Body of pancreas (tissue), 4 donors: Measurements from ENCODE around the gene NUP210L. TPM values are rescaled to one million over a fixed set of nuclear protein-coding genes. Genes with fewer than 3 reads are reported as not detected.
"Not testable (repeated sequence)": the region's sequence is repeated elsewhere in the genome, so short reads cannot be mapped to it uniquely, and the experiment has no call there.

Experiments used
- ATAC-seq: fragments of 150-250 bp; one replicate; pipeline ENCODE4 v1.9.1; 2016
- DNase-seq, 4 donors: peaks; one replicate each; pipeline ENCODE4 v3.0.0-alpha.2; 2019
- H3K27ac ChIP-seq, 4 donors: fragments of 200-600 bp; sonication (generic); 1 replicate in 3 of 4; 2 replicates in 1 of 4; pipeline versions ENCODE4 v1.5.1 to v1.6.1; 2016 to 2019; ENCODE audit warnings: mild to moderate bottlenecking in 1 of 4, mixed read lengths in 1 of 4, moderate library complexity in 1 of 4
- H3K27me3 ChIP-seq, 2 donors: fragments of 200-600 bp; sonication (generic); one replicate each; pipeline ENCODE4 v1.6.0; 2016; ENCODE audit warnings: mild to moderate bottlenecking in 1 of 2
- H3K36me3 ChIP-seq, 2 donors: fragments of 200-600 bp; sonication (generic); replicated peaks in 1 of 2; 2 replicates each; pipeline ENCODE4 v1.5.1; 2016; ENCODE audit warnings: low read depth in 2 of 2; ENCODE audit not compliant: insufficient read depth in 1 of 2
- H3K4me1 ChIP-seq: fragments of 200-600 bp; sonication (generic); one replicate; pipeline ENCODE4 v1.6.0; 2016
- H3K4me3 ChIP-seq, 2 donors: fragments of 200-600 bp; sonication (generic); 1 replicate in 1 of 2; 2 replicates in 1 of 2; pipeline ENCODE4 v1.5.1; 2016 to 2019
- H3K9me3 ChIP-seq, 3 donors: fragments of 200-600 bp; sonication (generic); 1 replicate in 2 of 3; 2 replicates in 1 of 3; pipeline ENCODE4 v1.5.1; 2016
- CTCF ChIP-seq, 7 experiments: fragments of 450-650 bp in 4 of 7; fragments of 200-600 bp in 3 of 7; sonication (generic) in 3 of 7; IDR thresholded peaks; one replicate each; pipeline ENCODE4 v1.5.1; 2016 to 2019; ENCODE audit warnings: antibody characterized with exemption in 7 of 7
- POLR2A ChIP-seq, 3 donors: fragments of 450-650 bp; IDR thresholded peaks; one replicate each; pipeline ENCODE4 v1.6.1; 2016; ENCODE audit warnings: antibody characterized with exemption in 3 of 3, mild to moderate bottlenecking in 2 of 3
- WGBS, 2 donors: methylation state at CpG; one replicate each; pipeline ENCODE4 v1.1.5; 2017; 5-methylcytosine and 5-hydroxymethylcytosine counted together
- intact Hi-C: fragments of 100-400 bp; cut with DNase I; formaldehyde crosslinking; loops from one replicate; pipeline ENCODE4 v1.15.1; 2023
- total RNA-seq, 2 donors: library from RNA; depleted of rRNA; stranded (reverse); fragments of >200 nt; gene quantifications; one replicate each; pipeline ENCODE4 v1.1.0, GENCODE V29; 2016

NUP210L gene
- total RNA-seq, 2 donors from 2014 or later, result not detected

GRCh38 chr1:154081386-154082126 lies 73.3 kb downstream of the NUP210L start:
- no peaks in the 10 kb centered on the region for H3K27me3 ChIP-seq
- no peaks in the 10 kb centered on the region for H3K9me3 ChIP-seq
- no peak for TF ChIP-seq CTCF (IDR thresholded peaks at IDR 0.05)
- H3K4me3 ChIP-seq, result no peak overlapping the region
- no peaks in the 10 kb centered on the region for H3K36me3 ChIP-seq
- H3K4me1 ChIP-seq, result no peaks in the 10 kb centered on the region
- DNase-seq, result no peak
- ATAC-seq, result no peak
- WGBS, 2 donors, result 63 to 70% methylated on average over 6 of the region's 6 CpGs
- H3K27ac ChIP-seq, result no peak overlapping the region
- intact Hi-C loops, result no loop called here

GRCh38 chr1:154076413-154076812 lies 78.5 kb downstream of the NUP210L start:
- ATAC-seq, result no peak
- Histone ChIP-seq H3K9me3 (no peaks in the 10 kb centered on the region), H3K27me3 (no peaks in the 10 kb centered on the region), H3K36me3 (no peaks in the 10 kb centered on the region), H3K4me1 (no peaks in the 10 kb centered on the region), H3K27ac (no peak overlapping the region), H3K4me3 (no peak overlapping the region)
- WGBS, 2 donors, result 56 to 73% methylated on average over 2 of the region's 2 CpGs
- TF ChIP-seq POLR2A (IDR thresholded peaks at IDR 0.05) (no peak), CTCF (IDR thresholded peaks at IDR 0.05) (no peak)
- DNase-seq, result no peak
- intact Hi-C loops, result no loop called here

- Histone ChIP-seq H3K27ac (no peak overlapping the region), H3K4me3 (no peak overlapping the region), H3K36me3 (no peaks in the 10 kb centered on the region), H3K27me3 (no peaks in the 10 kb centered on the region), H3K9me3 (no peaks in the 10 kb centered on the region), H3K4me1 (no peaks in the 10 kb centered on the region)
- WGBS, 2 donors, result 56 to 62% methylated on average over 2 of the region's 2 CpGs
- TF ChIP-seq CTCF (IDR thresholded peaks at IDR 0.05) (no peak), POLR2A (IDR thresholded peaks at IDR 0.05) (no peak)
- intact Hi-C loops, result no loop called here
- DNase-seq, result no peak
- no peak for ATAC-seq
Measured at GRCh38 chr1:154075746-154076145, 79.1 kb downstream of the NUP210L start.

- no peak for ATAC-seq
- H3K36me3 ChIP-seq, result no peaks in the 10 kb centered on the region
- no peak overlapping the region for H3K4me3 ChIP-seq
- H3K4me1 ChIP-seq, result no peaks in the 10 kb centered on the region
- intact Hi-C loops, result no loop called here
- no peak for TF ChIP-seq POLR2A (IDR thresholded peaks at IDR 0.05)
- no peak for TF ChIP-seq CTCF (IDR thresholded peaks at IDR 0.05)
- no peaks in the 10 kb centered on the region for H3K27me3 ChIP-seq
- no peak for DNase-seq
- WGBS, 2 donors, result 88 to 100% methylated on average over 1 of the region's 1 CpG
- no peaks in the 10 kb centered on the region for H3K9me3 ChIP-seq
- H3K27ac ChIP-seq, result no peak overlapping the region
Measured at GRCh38 chr1:154062309-154062708, 92.6 kb downstream of the NUP210L start.

GRCh38 chr1:154047436-154047835 lies 107.4 kb downstream of the NUP210L start:
- ATAC-seq, H3K4me3 ChIP-seq, H3K27ac ChIP-seq, H3K4me1 ChIP-seq, H3K27me3 ChIP-seq, intact Hi-C loops, DNase-seq, H3K9me3 ChIP-seq, H3K36me3 ChIP-seq: not testable (repeated sequence)
- WGBS, 2 donors, result 25 to 48% methylated on average over 4 of the region's 4 CpGs

GRCh38 chr1:154033697-154034096 lies 121.2 kb downstream of the NUP210L start:
- WGBS, 2 donors, result 88 to 97% methylated on average over 1 of the region's 1 CpG
- H3K4me3 ChIP-seq, DNase-seq, H3K27me3 ChIP-seq, H3K4me1 ChIP-seq, H3K9me3 ChIP-seq, H3K27ac ChIP-seq, H3K36me3 ChIP-seq, intact Hi-C loops, ATAC-seq: not testable (repeated sequence)
